SJCRH30 (cell line): ENCODE results near the gene MEI1. TPM values are rescaled to one million over a fixed set of nuclear protein-coding genes. Genes with fewer than 3 reads are reported as not detected.
A peak's percentile ranks its signal among the peaks of the same experiment; 100 is the strongest.

ENCODE experiments used
- DNase-seq, 2 experiments: peaks; one replicate each; pipeline ENCODE4 v3.0.0-alpha.2; 2015 to 2020
- H3K27ac ChIP-seq: fragments of 250-450 bp; sonication (Bioruptor Pico); 2 replicates; pipeline ENCODE4 v1.5.1; 2020; ENCODE audit warnings: mild to moderate bottlenecking, moderate library complexity
- H3K27me3 ChIP-seq: fragments of 250-450 bp; sonication (Bioruptor Pico); 2 replicates; pipeline ENCODE4 v1.5.1; 2020; ENCODE audit warnings: mild to moderate bottlenecking, moderate library complexity
- H3K36me3 ChIP-seq: fragments of 250-450 bp; sonication (Bioruptor Pico); 2 replicates; pipeline ENCODE4 v1.5.1; 2020; ENCODE audit warnings: mild to moderate bottlenecking, moderate library complexity
- H3K4me1 ChIP-seq: fragments of 250-450 bp; sonication (Bioruptor Pico); 2 replicates; pipeline ENCODE4 v1.5.1; 2020; ENCODE audit warnings: mild to moderate bottlenecking, moderate library complexity
- H3K4me3 ChIP-seq: fragments of 250-450 bp; sonication (Bioruptor Pico); 2 replicates; pipeline ENCODE4 v1.5.1; 2020; ENCODE audit warnings: mild to moderate bottlenecking, moderate library complexity
- H3K9me3 ChIP-seq: fragments of 250-450 bp; sonication (Bioruptor Pico); replicated peaks from 2 replicates; pipeline ENCODE4 v1.5.1; 2020; ENCODE audit warnings: mild to moderate bottlenecking, moderate library complexity
- total RNA-seq: library from RNA; depleted of rRNA; stranded (reverse); fragments of >200 nt; shearing (Covaris generic); gene quantifications from 2 replicates; pipeline ENCODE4 v1.2.3, GENCODE V29; 2014

Gene MEI1
- total RNA-seq, 1 experiment from 2014 or later: not detected

DNA sequence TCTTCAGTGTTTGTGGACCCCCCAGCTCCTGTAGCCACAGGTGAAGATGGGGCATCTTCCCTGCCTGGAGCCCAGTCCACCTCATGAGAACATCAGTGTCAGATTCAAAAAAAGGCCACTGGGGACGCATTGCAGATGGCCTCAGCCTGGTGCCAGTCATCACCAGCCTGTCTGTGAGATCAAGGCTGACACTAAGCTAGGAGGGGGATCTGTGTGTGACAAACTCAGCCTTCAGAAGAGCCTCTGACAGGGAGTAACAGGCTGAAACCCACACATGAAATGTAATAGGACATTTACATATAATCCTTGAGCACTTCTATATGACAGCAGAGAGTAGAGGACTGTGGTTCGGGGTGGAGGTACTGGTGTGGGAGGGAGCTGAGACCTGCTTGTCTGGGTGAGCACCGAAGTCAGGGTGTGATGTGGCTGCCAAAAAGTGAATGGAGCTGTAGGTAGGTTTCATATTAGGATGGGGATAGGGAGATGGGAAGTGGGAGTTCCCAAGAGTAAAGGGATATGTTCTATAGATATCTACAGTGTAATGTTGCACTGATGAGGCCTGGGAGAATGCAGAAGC, 80.7 kb downstream of the MEI1 start:
- no peaks in the 10 kb centered on the region for H3K4me1 ChIP-seq
- H3K27ac ChIP-seq: no peak overlapping the region
- H3K4me3 ChIP-seq: no peak overlapping the region
- no peaks in the 10 kb centered on the region for H3K36me3 ChIP-seq
- no peaks in the 10 kb centered on the region for H3K27me3 ChIP-seq
- no peak for DNase-seq
- no peaks in the 10 kb centered on the region for H3K9me3 ChIP-seq

DNA sequence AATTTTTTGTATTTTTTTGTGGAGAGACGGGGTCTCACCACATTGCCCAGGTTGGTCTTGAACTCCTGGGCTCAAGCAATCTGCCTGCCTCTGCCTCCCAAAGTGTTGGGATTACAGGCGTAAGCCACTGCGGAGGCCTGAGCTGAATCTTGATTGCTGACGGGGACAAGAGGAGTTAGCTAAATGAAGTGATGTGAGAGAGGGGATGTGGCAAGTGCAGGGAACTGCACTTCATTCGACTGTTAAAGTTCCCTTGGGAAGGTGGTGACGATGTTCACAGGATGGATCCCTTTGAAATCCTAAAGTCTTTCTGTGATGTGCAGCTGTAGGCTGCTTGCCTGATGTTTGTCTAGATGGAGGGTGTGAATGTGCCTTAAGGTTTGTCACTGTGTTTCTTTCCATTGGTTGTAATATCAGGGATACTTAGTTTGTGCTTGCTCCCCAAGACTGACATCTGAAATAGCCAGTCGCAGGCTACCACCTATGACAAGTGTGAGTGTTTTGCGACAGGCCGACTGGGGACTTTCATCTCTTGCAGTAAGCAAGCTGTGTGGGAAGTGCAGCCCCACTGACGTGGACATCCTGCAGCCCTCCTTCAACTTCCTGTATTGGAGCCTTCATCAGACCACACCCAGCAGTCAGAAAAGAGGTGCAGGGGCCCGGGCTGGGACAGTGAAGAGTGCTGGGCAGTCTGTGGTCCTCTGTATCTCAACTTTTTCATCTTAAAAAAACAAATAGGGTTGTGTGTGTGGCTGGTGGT, 81.6 kb downstream of the MEI1 start:
- Histone ChIP-seq H3K27ac (no peak overlapping the region), H3K9me3 (no peaks in the 10 kb centered on the region), H3K4me1 (no peaks in the 10 kb centered on the region), H3K4me3 (no peak overlapping the region), H3K27me3 (no peaks in the 10 kb centered on the region), H3K36me3 (no peaks in the 10 kb centered on the region)
- DNase-seq: peak; percentile 16 to 34

DNA sequence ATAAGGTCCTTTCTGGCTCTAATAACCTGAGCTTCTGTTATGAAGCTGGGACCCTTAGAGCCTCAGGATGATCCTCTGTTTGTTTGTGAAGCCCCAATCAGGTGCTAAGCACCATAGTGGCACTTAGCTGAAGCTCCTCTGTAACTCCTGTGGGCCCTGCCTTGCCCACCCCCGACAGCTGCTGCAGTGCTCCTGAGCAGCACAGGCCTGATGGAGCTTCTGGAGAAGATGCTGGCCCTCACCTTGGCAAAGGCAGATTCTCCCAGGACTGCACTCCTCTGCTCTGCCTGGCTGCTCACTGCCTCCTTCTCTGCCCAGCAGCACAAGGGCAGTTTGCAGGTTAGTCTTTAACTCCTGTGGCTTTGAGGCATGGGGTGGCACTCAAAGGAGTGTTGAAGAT, 82.2 kb downstream of the MEI1 start:
- Histone ChIP-seq H3K4me3 (no peak overlapping the region), H3K9me3 (no peaks in the 10 kb centered on the region), H3K27me3 (no peaks in the 10 kb centered on the region), H3K36me3 (no peaks in the 10 kb centered on the region), H3K27ac (no peak overlapping the region), H3K4me1 (no peaks in the 10 kb centered on the region)
- DNase-seq: no peak

- no peak overlapping the region for H3K4me3 ChIP-seq
- DNase-seq: no peak
- H3K27me3 ChIP-seq: no peaks in the 10 kb centered on the region
- no peaks in the 10 kb centered on the region for H3K9me3 ChIP-seq
- H3K4me1 ChIP-seq: no peaks in the 10 kb centered on the region
- no peaks in the 10 kb centered on the region for H3K36me3 ChIP-seq
- no peak overlapping the region for H3K27ac ChIP-seq
These were observed 83.0 kb downstream of the MEI1 start for GRCh38 chr22:41782316-41782715.

DNA sequence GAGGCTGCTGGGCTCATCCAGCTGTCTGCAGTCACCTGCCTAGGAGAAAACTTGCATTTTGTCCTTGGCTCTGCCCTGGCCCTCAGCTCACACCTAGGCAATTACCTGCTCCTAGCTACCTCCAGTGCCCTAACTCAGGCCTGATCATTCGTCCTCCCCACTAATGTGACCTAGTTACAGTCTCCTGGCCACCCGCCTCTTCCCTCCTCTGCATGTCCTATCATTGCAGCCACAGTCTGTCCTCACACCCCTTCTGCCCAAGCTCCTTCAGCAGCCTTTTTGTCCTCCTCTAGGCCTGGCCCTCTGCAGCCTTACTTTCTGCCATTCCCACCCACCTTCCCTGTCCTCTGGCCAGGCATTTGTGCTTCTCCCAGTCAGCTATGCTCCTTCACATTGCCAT, 83.4 kb downstream of the MEI1 start:
- Histone ChIP-seq H3K27ac (no peak overlapping the region), H3K4me1 (no peaks in the 10 kb centered on the region), H3K4me3 (no peak overlapping the region), H3K27me3 (no peaks in the 10 kb centered on the region), H3K36me3 (no peaks in the 10 kb centered on the region), H3K9me3 (no peaks in the 10 kb centered on the region)
- DNase-seq: no peak

- Histone ChIP-seq H3K4me3 (no peak overlapping the region), H3K4me1 (no peaks in the 10 kb centered on the region), H3K27me3 (no peaks in the 10 kb centered on the region), H3K9me3 (no peaks in the 10 kb centered on the region), H3K36me3 (no peaks in the 10 kb centered on the region), H3K27ac (no peak overlapping the region)
- DNase-seq: no peak
These were observed 88.0 kb downstream of the MEI1 start for GRCh38 chr22:41787331-41787730.

GRCh38 chr22:41793871-41794270, 94.6 kb downstream of the MEI1 start:
- H3K4me3 ChIP-seq: no peak overlapping the region
- no peak for DNase-seq
- H3K36me3 ChIP-seq: no peaks in the 10 kb centered on the region
- no peaks in the 10 kb centered on the region for H3K27me3 ChIP-seq
- H3K4me1 ChIP-seq: no peaks in the 10 kb centered on the region
- H3K9me3 ChIP-seq: no peaks in the 10 kb centered on the region
- no peak overlapping the region for H3K27ac ChIP-seq

- Histone ChIP-seq H3K4me3 (no peak overlapping the region), H3K36me3 (no peaks in the 10 kb centered on the region), H3K27ac (no peak overlapping the region), H3K4me1 (peaks cover 5% of the 10 kb centered on the region; the same call in 1 of the 2 replicates), H3K27me3 (no peaks in the 10 kb centered on the region), H3K9me3 (no peaks in the 10 kb centered on the region)
- DNase-seq: no peak
These were observed 99.4 kb downstream of the MEI1 start for GRCh38 chr22:41798736-41799135.

DNA sequence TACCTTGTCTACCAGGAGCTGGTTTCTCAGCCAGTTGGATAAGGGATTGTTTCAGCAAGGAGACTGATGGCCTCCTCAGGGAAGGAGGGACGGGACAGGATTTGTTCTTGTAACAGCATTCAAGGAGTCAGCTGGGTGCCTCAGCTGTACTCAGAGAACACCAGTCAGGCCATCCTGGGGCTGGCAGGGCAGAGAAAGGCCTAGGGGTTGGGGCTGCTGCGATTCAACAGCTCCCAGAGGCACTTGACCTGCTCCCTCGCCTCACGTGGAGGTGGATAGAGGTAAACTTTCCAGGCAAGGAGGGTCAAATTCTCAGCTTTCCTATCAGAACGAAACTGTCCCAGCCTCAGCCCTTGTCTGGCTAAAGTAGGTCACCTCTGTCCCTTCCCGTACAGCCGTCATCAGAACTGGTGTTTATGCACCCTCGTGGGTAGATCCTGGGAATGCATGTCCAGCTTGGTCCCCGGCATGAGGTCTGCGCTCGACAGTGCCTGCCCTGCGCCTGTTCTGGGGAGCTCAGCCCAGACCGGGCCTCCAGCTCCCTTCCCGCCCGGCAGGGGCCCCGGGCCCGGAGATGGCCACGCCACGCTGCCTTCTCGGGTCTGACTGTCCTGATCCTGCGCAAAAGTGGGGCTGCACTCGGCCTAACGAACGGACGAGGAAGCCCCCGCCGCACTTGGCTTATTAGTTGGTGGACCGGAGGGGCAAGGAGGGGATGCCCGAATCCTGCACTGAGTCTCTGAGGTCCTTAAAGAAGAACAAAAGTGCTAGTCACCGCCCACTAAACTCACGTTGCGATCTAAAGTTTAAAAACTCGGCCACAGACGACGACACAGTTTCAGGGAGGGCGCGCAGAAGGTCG, 100.4 kb downstream of the MEI1 start:
- peak overlapping the region; percentile 68 for H3K27ac ChIP-seq
- no peaks in the 10 kb centered on the region for H3K36me3 ChIP-seq
- peak; percentile 18 to 27 for DNase-seq
- H3K9me3 ChIP-seq: no peaks in the 10 kb centered on the region
- no peaks in the 10 kb centered on the region for H3K27me3 ChIP-seq
- H3K4me3 ChIP-seq: peak overlapping the region; percentile 83
- H3K4me1 ChIP-seq: peaks cover 5% of the 10 kb centered on the region; the same call in 1 of the 2 replicates

DNA sequence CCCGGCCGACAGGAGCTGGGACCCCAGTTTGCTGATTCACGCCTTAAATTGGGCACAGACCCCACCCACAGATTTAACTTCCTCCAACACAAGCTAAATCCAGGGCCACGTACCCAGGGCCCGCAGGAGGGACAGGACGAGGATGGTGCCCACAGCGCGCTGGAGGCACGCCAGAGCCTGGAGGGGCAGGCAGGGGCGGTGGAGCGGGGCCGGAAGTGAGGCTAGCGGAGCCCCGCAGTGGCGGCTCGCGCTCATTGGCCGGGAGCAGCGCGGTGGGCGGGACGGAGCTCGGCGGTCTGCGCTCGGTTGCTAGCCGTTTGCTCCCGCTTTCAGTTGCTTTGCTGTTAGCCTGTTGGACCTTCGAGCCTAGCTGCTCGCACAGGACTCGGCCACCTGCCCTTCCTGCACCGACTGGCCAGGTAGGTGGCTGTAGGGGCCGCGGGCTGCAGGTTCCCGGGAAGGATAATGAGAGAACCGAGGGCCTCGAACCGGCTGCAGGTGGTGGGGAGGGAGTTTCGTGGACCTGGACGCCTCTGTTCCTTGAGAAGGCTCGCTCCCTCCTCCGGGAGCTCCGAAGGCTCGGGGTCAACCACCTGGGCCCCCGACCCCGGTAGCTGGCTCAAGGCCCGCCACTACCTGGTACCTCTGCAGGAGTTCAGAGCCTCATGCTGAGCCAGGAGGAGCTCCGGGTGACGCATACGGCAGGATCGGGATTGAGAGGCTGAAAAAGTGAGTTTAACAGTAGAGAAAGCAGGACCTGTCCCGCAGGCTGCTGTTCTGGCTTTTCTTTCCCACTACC, 101.2 kb downstream of the MEI1 start, which contains the start of gene CCDC134:
TSS of gene CCDC134 (plus strand) at position 332 of the 799 bp plus-strand sequence. CDS start 8,212 bp downstream, outside the sequence.
- DNase-seq: peak; percentile 91
- H3K27me3 ChIP-seq: no peaks in the 10 kb centered on the region
- H3K9me3 ChIP-seq: no peaks in the 10 kb centered on the region
- peak within 1 kb of the TSS; percentile 68 for H3K27ac ChIP-seq
- peak within 1 kb of the TSS; percentile 83 for H3K4me3 ChIP-seq
- no peaks in the 10 kb centered on the region for H3K36me3 ChIP-seq
- H3K4me1 ChIP-seq: peaks cover 5% of the 10 kb centered on the region; the same call in 1 of the 2 replicates

GRCh38 chr22:41801147-41801819, 102.0 kb downstream of the MEI1 start:
- H3K27me3 ChIP-seq: no peaks in the 10 kb centered on the region
- peaks cover 5% of the 10 kb centered on the region; the same call in 1 of the 2 replicates for H3K4me1 ChIP-seq
- peak overlapping the region; percentile 83 for H3K4me3 ChIP-seq
- no peaks in the 10 kb centered on the region for H3K36me3 ChIP-seq
- H3K9me3 ChIP-seq: no peaks in the 10 kb centered on the region
- H3K27ac ChIP-seq: no peak overlapping the region
- DNase-seq: no peak

GRCh38 chr22:41801886-41802285, 102.6 kb downstream of the MEI1 start:
- DNase-seq: no peak
- no peaks in the 10 kb centered on the region for H3K9me3 ChIP-seq
- H3K27me3 ChIP-seq: no peaks in the 10 kb centered on the region
- peaks cover 5% of the 10 kb centered on the region; the same call in 1 of the 2 replicates for H3K4me1 ChIP-seq
- peak overlapping the region; percentile 83 for H3K4me3 ChIP-seq
- H3K27ac ChIP-seq: no peak overlapping the region
- no peaks in the 10 kb centered on the region for H3K36me3 ChIP-seq

- Histone ChIP-seq H3K4me3 (no peak overlapping the region), H3K36me3 (peaks cover 4% of the 10 kb centered on the region; the same call in 1 of the 2 replicates)
These were observed 106.3 kb downstream of the MEI1 start for GRCh38 chr22:41805639-41806038.

DNA sequence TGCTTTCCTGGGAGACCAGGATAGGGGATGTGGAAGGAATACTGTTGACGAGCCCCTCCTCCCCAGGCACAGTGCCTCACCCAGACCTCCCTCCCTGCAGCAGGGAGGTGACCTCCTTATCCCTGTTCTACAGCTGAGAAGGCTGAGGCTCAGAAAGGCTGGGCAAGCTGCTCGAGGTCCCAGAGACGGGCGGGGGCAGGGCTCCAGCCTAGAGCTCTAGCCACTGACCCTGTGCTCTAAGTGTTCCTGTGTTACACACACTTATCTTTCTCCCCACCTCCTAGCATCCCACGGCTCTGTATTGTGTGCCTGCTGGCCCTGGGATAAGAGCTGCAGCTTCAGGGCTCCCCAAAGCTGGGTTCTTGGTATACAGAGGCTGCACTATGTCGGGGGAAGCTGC, 109.1 kb downstream of the MEI1 start:
- Histone ChIP-seq H3K27me3 (no peaks in the 10 kb centered on the region), H3K36me3 (peaks cover 5% of the 10 kb centered on the region; the same call in 1 of the 2 replicates)
- DNase-seq: no peak

More at GRCh38 chr22:41805639-41806038, 106.3 kb downstream of the MEI1 start:
- H3K27ac ChIP-seq: no peak overlapping the region
- no peak for DNase-seq
- no peaks in the 10 kb centered on the region for H3K27me3 ChIP-seq
- H3K9me3 ChIP-seq: no peaks in the 10 kb centered on the region
- H3K4me1 ChIP-seq: no peaks in the 10 kb centered on the region

More for the DNA sequence above, 109.1 kb downstream of the MEI1 start:
- Histone ChIP-seq H3K9me3 (no peaks in the 10 kb centered on the region), H3K4me3 (no peak overlapping the region), H3K4me1 (no peaks in the 10 kb centered on the region), H3K27ac (no peak overlapping the region)
